ENCODE results near the gene FCRLA.

GRCh38 chr1:161719325-161719611 lies 12.2 kb downstream of the FCRLA start:
- TF ChIP-seq, protein P1, sequence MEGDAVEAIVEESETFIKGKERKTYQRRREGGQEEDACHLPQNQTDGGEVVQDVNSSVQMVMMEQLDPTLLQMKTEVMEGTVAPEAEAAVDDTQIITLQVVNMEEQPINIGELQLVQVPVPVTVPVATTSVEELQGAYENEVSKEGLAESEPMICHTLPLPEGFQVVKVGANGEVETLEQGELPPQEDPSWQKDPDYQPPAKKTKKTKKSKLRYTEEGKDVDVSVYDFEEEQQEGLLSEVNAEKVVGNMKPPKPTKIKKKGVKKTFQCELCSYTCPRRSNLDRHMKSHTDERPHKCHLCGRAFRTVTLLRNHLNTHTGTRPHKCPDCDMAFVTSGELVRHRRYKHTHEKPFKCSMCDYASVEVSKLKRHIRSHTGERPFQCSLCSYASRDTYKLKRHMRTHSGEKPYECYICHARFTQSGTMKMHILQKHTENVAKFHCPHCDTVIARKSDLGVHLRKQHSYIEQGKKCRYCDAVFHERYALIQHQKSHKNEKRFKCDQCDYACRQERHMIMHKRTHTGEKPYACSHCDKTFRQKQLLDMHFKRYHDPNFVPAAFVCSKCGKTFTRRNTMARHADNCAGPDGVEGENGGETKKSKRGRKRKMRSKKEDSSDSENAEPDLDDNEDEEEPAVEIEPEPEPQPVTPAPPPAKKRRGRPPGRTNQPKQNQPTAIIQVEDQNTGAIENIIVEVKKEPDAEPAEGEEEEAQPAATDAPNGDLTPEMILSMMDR (IDR thresholded peaks at IDR 0.05) = no peak
- no peak for TF ChIP-seq POLR2A (IDR thresholded peaks at IDR 0.05)
